ENCODE results near the gene AP3B1.

The AP3B1 gene

GRCh38 chr5:78291687-78292086, 2.8 kb downstream of the AP3B1 start:
- no peak for DNase-seq (ENCODE audit: low read depth)
- TF ChIP-seq CTCF (IDR thresholded peaks at IDR 0.05; ENCODE audit: low read depth, low read length, missing control alignments), result no peak
- H3K4me3 ChIP-seq (ENCODE audit: low read depth, low read length), result no peak overlapping the region

GRCh38 chr5:78289911-78290310, 4.6 kb downstream of the AP3B1 start:
- no peak for DNase-seq (ENCODE audit: low read depth)
- H3K4me3 ChIP-seq (ENCODE audit: low read depth, low read length), result no peak overlapping the region
- no peak for TF ChIP-seq CTCF (IDR thresholded peaks at IDR 0.05; ENCODE audit: low read depth, low read length, missing control alignments)

- no peak for TF ChIP-seq CTCF (IDR thresholded peaks at IDR 0.05; ENCODE audit: low read depth, low read length, missing control alignments)
- DNase-seq (ENCODE audit: low read depth), result no peak
- H3K4me3 ChIP-seq (ENCODE audit: low read depth, low read length), result no peak overlapping the region
Measured at GRCh38 chr5:78288246-78288645, 6.3 kb downstream of the AP3B1 start.

- no peak for DNase-seq (ENCODE audit: low read depth)
- no peak for TF ChIP-seq CTCF (IDR thresholded peaks at IDR 0.05; ENCODE audit: low read depth, low read length, missing control alignments)
Measured at GRCh38 chr5:78287833-78288232, 6.7 kb downstream of the AP3B1 start.

GRCh38 chr5:78287169-78287568, 7.3 kb downstream of the AP3B1 start:
- no peak for TF ChIP-seq CTCF (IDR thresholded peaks at IDR 0.05; ENCODE audit: low read depth, low read length, missing control alignments)
- no peak overlapping the region for H3K4me3 ChIP-seq (ENCODE audit: low read depth, low read length)
- DNase-seq (ENCODE audit: low read depth), result no peak

More at GRCh38 chr5:78287833-78288232, 6.7 kb downstream of the AP3B1 start:
- H3K4me3 ChIP-seq (ENCODE audit: low read depth, low read length), result no peak overlapping the region

GRCh38 chr5:78286290-78286689, 8.2 kb downstream of the AP3B1 start:
- H3K4me3 ChIP-seq (ENCODE audit: low read depth, low read length), result no peak overlapping the region
- no peak for DNase-seq (ENCODE audit: low read depth)
- no peak for TF ChIP-seq CTCF (IDR thresholded peaks at IDR 0.05; ENCODE audit: low read depth, low read length, missing control alignments)

GRCh38 chr5:78283802-78284201, 10.7 kb downstream of the AP3B1 start:
- TF ChIP-seq CTCF (IDR thresholded peaks at IDR 0.05; ENCODE audit: low read depth, low read length, missing control alignments), result no peak
- H3K4me3 ChIP-seq (ENCODE audit: low read depth, low read length), result no peak overlapping the region
- DNase-seq (ENCODE audit: low read depth), result no peak
